HEK293 (cell line): ENCODE measurements around the gene RGS6.

Experiments
- CTCF ChIA-PET: fragments of 350-600 bp; formaldehyde crosslinking; extraction: SDS; loops from one replicate; lab custom pipeline; 2021; ENCODE audit warnings: antibody characterized with exemption; lab: Yijun Ruan, JAX
- POLR2A ChIA-PET: fragments of 300-600 bp; formaldehyde crosslinking; extraction: SDS; loops from one replicate; lab custom pipeline; 2020; ENCODE audit warnings: antibody characterized with exemption, inconsistent platforms; lab: Yijun Ruan, JAX
- H3K27ac ChIP-seq: fragments of 200-500 bp; sonication (Bioruptor generic); 2 replicates; pipeline ENCODE4 v1.5.1; 2014; ENCODE audit warnings: low read depth, low read length, control low read depth, inconsistent platforms; ENCODE audit errors: extremely low read depth
- H3K36me3 ChIP-seq, 2 experiments: fragments of 200-500 bp in 1 of 2; sonication (Bioruptor generic) in 1 of 2; 1 replicate in 1 of 2; 2 replicates in 1 of 2; pipeline ENCODE4 v1.5.1; 2014 to 2017; ENCODE audit warnings: inconsistent platforms in 2 of 2, low read length in 2 of 2; ENCODE audit not compliant: control insufficient read depth in 2 of 2, insufficient read depth in 1 of 2
- H3K4me1 ChIP-seq: fragments of 200-500 bp; sonication (Bioruptor generic); 2 replicates; pipeline ENCODE4 v1.5.1; 2014; ENCODE audit warnings: mild to moderate bottlenecking, low read length, inconsistent platforms; ENCODE audit not compliant: control insufficient read depth, insufficient read depth
- H3K4me3 ChIP-seq: 2 replicates; pipeline ENCODE4 v1.5.1; 2011; ENCODE audit warnings: low read depth, mild to moderate bottlenecking, control low read depth, low read length, moderate library complexity
- H3K9me3 ChIP-seq: fragments of 200-500 bp; sonication (Bioruptor generic); 2 replicates; pipeline ENCODE4 v1.5.1; 2014; ENCODE audit warnings: low read depth, low read length, inconsistent platforms; ENCODE audit not compliant: control insufficient read depth, insufficient read depth
- REPIN1 ChIP-seq: fragments of 450-650 bp; formaldehyde crosslinking; IDR thresholded peaks from 2 replicates; pipeline ENCODE4 v1.5.1; 2017; ENCODE audit warnings: missing biosample characterization, missing genetic modification characterization, low read depth
- REST ChIP-seq: fragments of 450-650 bp; formaldehyde crosslinking; IDR thresholded peaks from 2 replicates; pipeline ENCODE4 v1.5.1; 2016; ENCODE audit warnings: missing biosample characterization, missing genetic modification characterization
- ZBTB11 ChIP-seq: fragments of 450-650 bp; formaldehyde crosslinking; conservative IDR thresholded peaks from 2 replicates; pipeline ENCODE4 v1.5.1; 2016; ENCODE audit warnings: low read depth, missing biosample characterization, missing genetic modification characterization
- ZBTB44 ChIP-seq: fragments of 450-650 bp; IDR thresholded peaks from 2 replicates; pipeline ENCODE4 v1.5.1; 2018; ENCODE audit warnings: missing biosample characterization, mild to moderate bottlenecking, missing genetic modification characterization
- ZBTB49 ChIP-seq: fragments of 450-650 bp; formaldehyde crosslinking; IDR thresholded peaks from 2 replicates; pipeline ENCODE4 v1.5.1; 2016; ENCODE audit warnings: missing biosample characterization, missing genetic modification characterization, low read depth
- ZFP41 ChIP-seq: fragments of 450-650 bp; formaldehyde crosslinking; IDR thresholded peaks from 2 replicates; pipeline ENCODE4 v1.5.1; 2016; ENCODE audit warnings: missing biosample characterization, missing genetic modification characterization, borderline replicate concordance
- ZNF175 ChIP-seq: fragments of 450-650 bp; formaldehyde crosslinking; IDR thresholded peaks from 2 replicates; pipeline ENCODE4 v1.5.1; 2016; ENCODE audit warnings: missing biosample characterization, missing genetic modification characterization
- ZNF202 ChIP-seq: fragments of 450-650 bp; formaldehyde crosslinking; IDR thresholded peaks from 2 replicates; pipeline ENCODE4 v1.5.1; 2016; ENCODE audit warnings: missing biosample characterization, missing genetic modification characterization, borderline replicate concordance
- ZNF23 ChIP-seq: fragments of 450-650 bp; formaldehyde crosslinking; IDR thresholded peaks from 2 replicates; pipeline ENCODE4 v1.5.1; 2016; ENCODE audit warnings: missing biosample characterization, missing genetic modification characterization, borderline replicate concordance
- ZNF248 ChIP-seq: fragments of 450-650 bp; formaldehyde crosslinking; IDR thresholded peaks from 2 replicates; pipeline ENCODE4 v1.5.1; 2017; ENCODE audit warnings: missing biosample characterization, missing genetic modification characterization
- ZNF514 ChIP-seq: fragments of 450-650 bp; formaldehyde crosslinking; IDR thresholded peaks from 2 replicates; pipeline ENCODE4 v1.5.1; 2016; ENCODE audit warnings: missing biosample characterization, missing genetic modification characterization
- ZNF629 ChIP-seq: fragments of 450-650 bp; formaldehyde crosslinking; IDR thresholded peaks from 2 replicates; pipeline ENCODE4 v1.5.1; 2017; ENCODE audit warnings: missing biosample characterization, missing genetic modification characterization
- ZSCAN4 ChIP-seq: fragments of 450-650 bp; formaldehyde crosslinking; IDR thresholded peaks from 2 replicates; pipeline ENCODE4 v1.5.1; 2017; ENCODE audit warnings: missing biosample characterization, missing genetic modification characterization

RGS6 gene

GRCh38 chr14:72454388-72455160, 522.3 kb downstream of the RGS6 start:
- Histone ChIP-seq H3K27ac (no peak overlapping the region), H3K36me3 (no peaks in the 10 kb centered on the region), H3K4me3 (no peak overlapping the region), H3K9me3 (no peaks in the 10 kb centered on the region), H3K4me1 (peaks cover 5% of the 10 kb centered on the region; the same call in 1 of the 2 replicates)
- TF ChIP-seq ZBTB11 (tag by site-specific recombination) (no peak), ZNF23 (tag by site-specific recombination) (no peak), ZNF248 (tag by site-specific recombination) (no peak), REST (no peak), ZBTB44 (tag by site-specific recombination) (no peak), REPIN1 (tag by site-specific recombination) (no peak), ZNF202 (tag by site-specific recombination) (no peak), ZSCAN4 (tag by site-specific recombination) (no peak), ZFP41 (no peak), ZNF629 (tag by site-specific recombination) (no peak), ZNF514 (no peak), ZBTB49 (tag by site-specific recombination) (no peak), ZNF175 (tag by site-specific recombination) (no peak)
- ChIA-PET CTCF (no interaction called here), POLR2A (no interaction called here)
